GM21619 (cell line): Measurements from ENCODE around the gene TTC12.

Experiments
- ATAC-seq: cut with Tn5 transposase; IDR thresholded peaks from one replicate; pipeline ENCODE4 v1.9.1; 2021; ENCODE audit not compliant: unreplicated experiment

TTC12 gene

GRCh38 chr11:113324250-113324649 lies 9.9 kb downstream of the TTC12 start:
- no peak for ATAC-seq

DNA sequence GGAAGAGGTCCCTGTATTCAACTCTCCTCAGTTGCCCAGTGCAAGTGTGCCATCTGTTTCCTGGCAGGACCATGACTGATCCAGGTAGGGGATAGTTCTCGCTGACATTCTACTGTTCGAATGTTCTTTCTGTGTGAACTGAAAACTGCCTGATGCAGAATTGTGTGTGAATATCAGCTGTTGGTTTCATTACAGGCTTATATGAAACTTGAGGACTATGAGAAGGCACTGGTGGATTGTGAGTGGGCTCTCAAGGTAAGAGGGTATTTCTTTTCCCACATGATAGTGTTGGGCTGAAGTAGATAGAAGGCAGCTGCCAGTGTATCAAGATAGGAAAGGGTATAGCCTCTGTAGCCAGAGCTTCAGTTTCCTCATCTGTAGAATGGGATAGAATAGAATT lies 15.3 kb downstream of the TTC12 start:
- no peak for ATAC-seq

- ATAC-seq = no peak
Measured at GRCh38 chr11:113331441-113331840, 17.1 kb downstream of the TTC12 start.

GRCh38 chr11:113332023-113332422 lies 17.6 kb downstream of the TTC12 start:
- no peak for ATAC-seq

DNA sequence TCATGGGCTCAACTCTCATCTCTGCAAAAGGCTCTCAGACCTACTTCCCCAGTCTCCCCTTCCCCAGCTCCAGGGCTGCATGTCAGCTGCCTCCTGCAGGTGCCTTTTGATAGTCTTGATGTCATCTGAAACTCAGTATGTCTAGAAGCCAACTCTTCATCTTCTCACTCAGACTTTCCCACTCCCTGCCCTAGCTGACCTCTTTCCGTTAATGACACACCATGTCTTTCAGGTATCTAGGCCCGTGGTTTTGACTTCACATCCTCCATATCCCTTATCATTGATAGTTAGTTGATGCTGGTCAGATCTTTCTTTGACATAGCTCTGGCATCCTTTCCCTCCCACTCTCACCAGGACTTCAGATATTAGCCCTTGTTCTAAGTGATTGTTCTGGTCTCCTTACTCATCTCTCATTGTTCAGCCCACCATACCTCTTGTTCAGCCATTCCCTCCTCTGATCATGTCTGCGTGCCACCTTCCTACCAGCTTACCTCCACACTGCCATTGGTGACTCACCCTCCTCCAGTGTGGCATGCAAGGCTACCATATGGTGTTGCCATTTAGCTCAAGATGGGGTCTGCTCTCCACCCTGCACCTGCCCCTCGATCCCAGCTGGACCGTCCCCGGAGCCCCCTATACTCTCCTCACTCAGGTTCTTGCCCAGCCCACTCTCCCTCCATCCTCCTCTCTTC lies 18.4 kb downstream of the TTC12 start:
- peak; percentile 39 for ATAC-seq

- peak; percentile 82 for ATAC-seq
Measured at GRCh38 chr11:113334183-113334582, 19.8 kb downstream of the TTC12 start.

DNA sequence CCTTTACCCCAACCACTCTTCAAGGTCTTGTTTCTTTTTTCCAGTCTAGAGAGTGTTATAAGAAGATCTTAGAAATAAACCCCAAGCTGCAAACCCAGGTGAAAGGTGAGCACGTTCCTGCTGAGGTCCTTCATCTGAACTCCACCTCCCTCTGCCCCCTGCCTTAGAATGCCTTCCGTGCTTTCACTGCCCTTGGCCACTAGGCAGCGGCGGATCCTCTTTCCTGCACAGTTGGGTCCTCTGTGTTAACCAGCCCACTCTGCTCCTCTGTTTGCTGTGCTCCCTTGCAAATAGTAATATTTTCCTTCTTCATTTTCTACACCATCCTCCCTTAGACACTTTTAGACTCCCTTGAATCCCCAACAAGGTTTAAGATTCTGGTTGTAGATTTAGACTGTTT lies 24.3 kb downstream of the TTC12 start:
- ATAC-seq = no peak

DNA sequence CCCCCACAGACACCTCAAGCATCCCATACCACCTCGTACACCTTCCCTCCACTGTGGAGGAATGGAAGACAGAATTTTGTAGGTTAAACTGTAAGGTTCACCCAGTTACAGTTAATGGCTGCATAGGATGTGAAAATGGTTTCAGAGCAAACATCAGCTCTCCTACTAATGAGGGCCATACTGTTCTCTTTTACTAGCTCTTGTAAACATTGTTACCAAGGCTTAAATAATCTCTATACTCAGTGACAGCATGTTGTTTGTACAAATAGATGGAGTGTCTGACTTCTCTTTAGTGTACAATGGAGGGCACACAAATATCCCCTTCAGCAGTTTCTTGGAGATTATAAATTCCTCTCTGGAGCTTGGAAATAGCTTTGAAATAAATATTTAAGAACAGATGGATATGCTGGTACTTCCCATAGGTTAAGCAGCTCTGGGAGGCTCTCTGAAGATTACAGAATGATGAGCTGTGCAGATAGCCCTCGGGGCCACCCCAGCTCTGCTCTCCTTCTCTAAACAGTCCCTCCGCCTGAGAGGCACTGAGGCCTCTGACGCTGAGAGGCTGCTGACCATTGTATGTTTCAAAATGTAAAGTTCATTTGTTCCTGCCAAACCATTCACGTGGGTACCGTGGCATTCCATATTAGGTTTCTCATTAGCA lies 25.7 kb downstream of the TTC12 start:
- ATAC-seq = no peak

GRCh38 chr11:113341388-113342165 lies 27.2 kb downstream of the TTC12 start:
- ATAC-seq = no peak

- ATAC-seq = no peak
Measured at GRCh38 chr11:113345978-113346377, 31.6 kb downstream of the TTC12 start.

GRCh38 chr11:113349528-113349927 lies 35.1 kb downstream of the TTC12 start:
- ATAC-seq = no peak

DNA sequence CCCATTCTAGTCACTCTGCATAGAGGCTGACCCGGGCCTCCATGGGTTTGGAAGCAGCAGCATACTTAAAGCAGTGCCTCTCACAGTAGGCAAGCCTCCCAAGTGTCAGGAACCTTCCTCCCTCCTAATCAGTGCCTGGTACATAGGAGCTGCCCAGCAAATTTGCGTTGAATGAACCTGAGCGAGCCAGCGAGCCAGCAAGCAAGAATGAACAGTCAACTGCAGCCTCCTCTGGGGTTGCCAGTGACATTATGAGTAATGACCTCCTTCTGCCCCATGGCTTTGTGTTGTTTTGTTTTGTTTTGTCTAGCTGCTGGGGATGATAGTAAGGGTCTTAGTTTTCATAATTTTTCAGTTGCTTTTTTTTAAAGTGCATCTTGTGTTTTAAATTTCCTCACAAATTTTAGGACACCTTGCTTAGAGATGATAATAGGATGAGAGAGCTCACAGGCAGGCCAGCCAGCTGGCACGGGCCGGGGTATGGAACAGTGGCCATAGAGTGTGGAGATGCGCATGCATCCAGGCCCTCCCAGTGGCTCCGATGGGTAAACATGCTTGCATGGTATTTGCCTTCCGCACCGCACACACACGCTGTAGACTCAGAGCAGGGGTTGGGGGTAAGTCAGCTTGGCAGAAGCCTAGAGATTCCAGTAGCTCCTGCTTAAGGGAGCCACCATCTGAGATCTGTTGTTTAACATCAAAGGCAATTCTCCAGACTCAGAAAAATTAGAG lies 36.1 kb downstream of the TTC12 start:
- no peak for ATAC-seq

- no peak for ATAC-seq
Measured at GRCh38 chr11:113351068-113351450, 36.7 kb downstream of the TTC12 start.

- ATAC-seq = no peak
Measured at GRCh38 chr11:113351480-113351879, 37.1 kb downstream of the TTC12 start.

DNA sequence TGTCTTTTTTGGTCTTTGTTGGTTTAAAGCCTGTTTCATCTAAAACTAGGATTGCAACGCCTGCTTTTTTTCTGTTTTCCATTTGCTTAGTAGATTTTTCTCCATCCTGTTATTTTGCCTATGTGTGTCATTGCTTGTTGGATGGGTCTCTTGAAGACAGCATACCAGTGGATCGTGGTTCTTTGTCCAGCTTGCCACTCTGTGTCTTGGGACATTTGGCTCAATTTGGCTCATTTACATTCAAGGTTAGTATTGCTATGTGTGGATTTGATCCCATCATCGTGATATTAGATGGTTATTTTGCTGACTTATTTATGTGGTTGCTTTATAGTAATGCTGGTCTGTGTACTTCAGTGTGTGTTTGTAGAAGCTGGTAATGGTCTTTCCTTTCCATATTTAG lies 41.8 kb downstream of the TTC12 start:
- ATAC-seq = no peak

- ATAC-seq = no peak
Measured at GRCh38 chr11:113363406-113363805, 49.0 kb downstream of the TTC12 start.

GRCh38 chr11:113363996-113364641 lies 49.7 kb downstream of the TTC12 start:
- no peak for ATAC-seq

- no peak for ATAC-seq
Measured at GRCh38 chr11:113365895-113366294, 51.5 kb downstream of the TTC12 start.

GRCh38 chr11:113369411-113369810 lies 55.0 kb downstream of the TTC12 start:
- no peak for ATAC-seq

- ATAC-seq = no peak
Measured at GRCh38 chr11:113370634-113371033, 56.3 kb downstream of the TTC12 start.

DNA sequence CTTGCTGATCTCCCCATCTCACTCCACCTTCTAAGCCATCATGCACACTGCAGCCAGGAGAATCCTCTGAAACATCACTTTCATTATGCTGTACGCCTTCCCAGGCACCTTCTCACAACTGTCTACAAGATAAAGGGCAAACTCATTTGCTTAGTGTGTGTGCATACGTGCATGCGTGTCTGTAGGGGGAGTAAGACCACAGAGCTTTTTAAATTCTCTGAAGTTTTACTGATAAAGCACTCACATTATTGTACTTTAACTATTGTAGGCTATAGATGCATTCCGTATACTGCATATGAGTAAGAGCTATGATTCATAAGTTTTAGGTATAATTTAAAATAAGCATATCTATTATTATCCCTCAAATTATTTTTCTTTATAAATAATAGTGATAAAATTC lies 57.9 kb downstream of the TTC12 start:
- ATAC-seq = no peak
